Liver (tissue), 3 donors: ENCODE results near the gene SPATS1.

Experiments used
- EGR1 ChIP-seq, 2 donors: IDR thresholded peaks; 2 replicates each; pipeline ENCODE4 v1.6.1; 2016 to 2018; ENCODE audit warnings: antibody characterized with exemption in 2 of 2, low read depth in 2 of 2
- GABPA ChIP-seq, 2 donors: IDR thresholded peaks in 1 of 2; conservative IDR thresholded peaks in 1 of 2; 2 replicates each; pipeline ENCODE4 v1.6.1; 2016; ENCODE audit warnings: antibody characterized with exemption in 2 of 2, mild to moderate bottlenecking in 1 of 2, moderate library complexity in 1 of 2
- JUND ChIP-seq, 2 donors: IDR thresholded peaks; 2 replicates each; pipeline ENCODE4 v1.6.1; 2016; ENCODE audit warnings: antibody characterized with exemption in 2 of 2
- RAD21 ChIP-seq, 2 donors: IDR thresholded peaks; 2 replicates each; pipeline ENCODE4 v1.6.1; 2016; ENCODE audit warnings: antibody characterized with exemption in 2 of 2, mild to moderate bottlenecking in 2 of 2
- YY1 ChIP-seq: IDR thresholded peaks from 2 replicates; pipeline ENCODE4 v1.6.1; 2016; ENCODE audit warnings: antibody characterized with exemption, mild to moderate bottlenecking
- TF ChIP-seq, protein P1 (sequence below): fragments of 150-350 bp; IDR thresholded peaks from 2 replicates; pipeline ENCODE4 v1.5.1; 2017; ENCODE audit warnings: improper control_type of control experiment, low read depth, low read length; ENCODE audit not compliant: missing input control
- TF ChIP-seq, protein P2 (sequence below): IDR thresholded peaks from 2 replicates; pipeline ENCODE4 v1.6.1; 2016; ENCODE audit warnings: antibody characterized with exemption, mild to moderate bottlenecking
- donor health status: healthy.
- donor health status: healthy.

DNA sequence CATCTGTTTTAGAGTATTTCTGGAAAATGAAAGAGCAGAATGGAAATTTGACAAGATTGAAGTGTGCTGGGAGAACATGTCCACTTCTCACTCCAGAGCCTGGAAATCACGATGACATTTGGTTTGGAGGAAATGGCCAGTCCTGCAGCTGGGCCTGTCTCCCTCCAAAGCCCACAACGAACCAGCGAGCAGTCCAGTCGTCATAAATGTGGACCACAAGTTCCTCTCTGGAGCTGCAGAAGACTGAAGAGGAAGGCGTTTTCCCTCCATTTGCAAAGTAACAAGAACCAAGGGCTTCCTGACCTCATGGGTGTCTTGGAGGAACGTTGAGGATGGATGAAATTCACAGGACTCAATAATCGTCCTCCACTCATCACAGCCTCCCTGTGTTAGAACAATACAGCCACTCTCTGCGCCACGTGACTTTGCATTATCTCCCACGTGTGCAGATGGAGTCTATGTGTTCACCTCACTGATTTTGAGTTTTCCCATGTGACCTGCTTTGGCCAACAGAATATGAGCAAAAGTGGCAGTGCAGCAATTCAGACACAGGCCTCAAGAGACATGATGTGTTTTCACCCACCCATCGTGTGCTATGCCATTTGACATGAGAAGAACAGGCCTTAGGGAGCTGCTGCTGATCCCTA lies 9.1 kb upstream of the SPATS1 start:
- TF ChIP-seq, protein P1, sequence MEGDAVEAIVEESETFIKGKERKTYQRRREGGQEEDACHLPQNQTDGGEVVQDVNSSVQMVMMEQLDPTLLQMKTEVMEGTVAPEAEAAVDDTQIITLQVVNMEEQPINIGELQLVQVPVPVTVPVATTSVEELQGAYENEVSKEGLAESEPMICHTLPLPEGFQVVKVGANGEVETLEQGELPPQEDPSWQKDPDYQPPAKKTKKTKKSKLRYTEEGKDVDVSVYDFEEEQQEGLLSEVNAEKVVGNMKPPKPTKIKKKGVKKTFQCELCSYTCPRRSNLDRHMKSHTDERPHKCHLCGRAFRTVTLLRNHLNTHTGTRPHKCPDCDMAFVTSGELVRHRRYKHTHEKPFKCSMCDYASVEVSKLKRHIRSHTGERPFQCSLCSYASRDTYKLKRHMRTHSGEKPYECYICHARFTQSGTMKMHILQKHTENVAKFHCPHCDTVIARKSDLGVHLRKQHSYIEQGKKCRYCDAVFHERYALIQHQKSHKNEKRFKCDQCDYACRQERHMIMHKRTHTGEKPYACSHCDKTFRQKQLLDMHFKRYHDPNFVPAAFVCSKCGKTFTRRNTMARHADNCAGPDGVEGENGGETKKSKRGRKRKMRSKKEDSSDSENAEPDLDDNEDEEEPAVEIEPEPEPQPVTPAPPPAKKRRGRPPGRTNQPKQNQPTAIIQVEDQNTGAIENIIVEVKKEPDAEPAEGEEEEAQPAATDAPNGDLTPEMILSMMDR: no peak
- TF ChIP-seq JUND (IDR thresholded peaks at IDR 0.05) (no peak), YY1 (no peak), GABPA (IDR thresholded peaks at IDR 0.05 in 1 of 2, conservative IDR thresholded peaks at IDR 0.05 in 1 of 2) (no peak), EGR1 (IDR thresholded peaks at IDR 0.05; ENCODE audit: low read depth in 2 of 2) (no peak), RAD21 (IDR thresholded peaks at IDR 0.05) (no peak)
- TF ChIP-seq, protein P2, sequence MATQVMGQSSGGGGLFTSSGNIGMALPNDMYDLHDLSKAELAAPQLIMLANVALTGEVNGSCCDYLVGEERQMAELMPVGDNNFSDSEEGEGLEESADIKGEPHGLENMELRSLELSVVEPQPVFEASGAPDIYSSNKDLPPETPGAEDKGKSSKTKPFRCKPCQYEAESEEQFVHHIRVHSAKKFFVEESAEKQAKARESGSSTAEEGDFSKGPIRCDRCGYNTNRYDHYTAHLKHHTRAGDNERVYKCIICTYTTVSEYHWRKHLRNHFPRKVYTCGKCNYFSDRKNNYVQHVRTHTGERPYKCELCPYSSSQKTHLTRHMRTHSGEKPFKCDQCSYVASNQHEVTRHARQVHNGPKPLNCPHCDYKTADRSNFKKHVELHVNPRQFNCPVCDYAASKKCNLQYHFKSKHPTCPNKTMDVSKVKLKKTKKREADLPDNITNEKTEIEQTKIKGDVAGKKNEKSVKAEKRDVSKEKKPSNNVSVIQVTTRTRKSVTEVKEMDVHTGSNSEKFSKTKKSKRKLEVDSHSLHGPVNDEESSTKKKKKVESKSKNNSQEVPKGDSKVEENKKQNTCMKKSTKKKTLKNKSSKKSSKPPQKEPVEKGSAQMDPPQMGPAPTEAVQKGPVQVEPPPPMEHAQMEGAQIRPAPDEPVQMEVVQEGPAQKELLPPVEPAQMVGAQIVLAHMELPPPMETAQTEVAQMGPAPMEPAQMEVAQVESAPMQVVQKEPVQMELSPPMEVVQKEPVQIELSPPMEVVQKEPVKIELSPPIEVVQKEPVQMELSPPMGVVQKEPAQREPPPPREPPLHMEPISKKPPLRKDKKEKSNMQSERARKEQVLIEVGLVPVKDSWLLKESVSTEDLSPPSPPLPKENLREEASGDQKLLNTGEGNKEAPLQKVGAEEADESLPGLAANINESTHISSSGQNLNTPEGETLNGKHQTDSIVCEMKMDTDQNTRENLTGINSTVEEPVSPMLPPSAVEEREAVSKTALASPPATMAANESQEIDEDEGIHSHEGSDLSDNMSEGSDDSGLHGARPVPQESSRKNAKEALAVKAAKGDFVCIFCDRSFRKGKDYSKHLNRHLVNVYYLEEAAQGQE: no peak
